Liver (tissue), 9 donors: ENCODE results near the gene ERCC4. TPM values are rescaled to one million over a fixed set of nuclear protein-coding genes. Genes with fewer than 3 reads are reported as not detected.

ENCODE experiments used
- DNase-seq: peaks from one replicate; pipeline ENCODE4 v3.0.0-alpha.2; 2017; ENCODE audit warnings: low spot score
- H3K27ac ChIP-seq, 2 donors: one replicate each; pipeline ENCODE4 v1.7.0; 2013; ENCODE audit warnings: inconsistent platforms in 2 of 2, low read length in 2 of 2, control low read depth in 1 of 2, low read depth in 1 of 2, mild to moderate bottlenecking in 1 of 2
- H3K27me3 ChIP-seq, 4 donors: one replicate each; pipeline versions ENCODE4 v1.6.1 to v1.7.0; 2013; ENCODE audit warnings: low read length in 3 of 4, inconsistent platforms in 1 of 4, mild to moderate bottlenecking in 1 of 4, moderate library complexity in 1 of 4; ENCODE audit not compliant: control insufficient read depth in 4 of 4, insufficient read depth in 4 of 4
- H3K36me3 ChIP-seq, 4 donors: one replicate each; pipeline versions ENCODE4 v1.6.1 to v1.7.0; 2013; ENCODE audit warnings: low read length in 3 of 4, mild to moderate bottlenecking in 3 of 4, low read depth in 1 of 4, moderate library complexity in 1 of 4; ENCODE audit not compliant: control insufficient read depth in 4 of 4, insufficient read depth in 3 of 4
- H3K4me1 ChIP-seq, 4 donors: one replicate each; pipeline versions ENCODE4 v1.6.1 to v1.7.0; 2013; ENCODE audit warnings: low read length in 3 of 4, mild to moderate bottlenecking in 3 of 4, moderate library complexity in 1 of 4; ENCODE audit not compliant: control insufficient read depth in 4 of 4, insufficient read depth in 4 of 4
- H3K4me3 ChIP-seq, 3 donors: one replicate each; pipeline versions ENCODE4 v1.6.1 to v1.7.0; 2013; ENCODE audit warnings: low read length in 3 of 3, control low read depth in 1 of 3, low read depth in 1 of 3, mild to moderate bottlenecking in 1 of 3
- H3K9ac ChIP-seq, 2 donors: one replicate each; pipeline ENCODE4 v1.7.0; 2013; ENCODE audit warnings: low read length in 2 of 2, mild to moderate bottlenecking in 2 of 2, moderate library complexity in 2 of 2, control low read depth in 1 of 2, low read depth in 1 of 2
- H3K9me3 ChIP-seq, 4 donors: one replicate each; pipeline versions ENCODE4 v1.6.1 to v1.7.0; 2013; ENCODE audit warnings: low read length in 3 of 4; ENCODE audit not compliant: control insufficient read depth in 4 of 4
- CTCF ChIP-seq: fragments of 150-350 bp; IDR thresholded peaks from 2 replicates; pipeline ENCODE4 v1.5.1; 2017; ENCODE audit warnings: improper control_type of control experiment, low read depth, low read length; ENCODE audit not compliant: missing input control
- EGR1 ChIP-seq, 2 donors: IDR thresholded peaks; 2 replicates each; pipeline ENCODE4 v1.6.1; 2016 to 2018; ENCODE audit warnings: antibody characterized with exemption in 2 of 2, low read depth in 2 of 2
- FOXA1 ChIP-seq: IDR thresholded peaks from 2 replicates; pipeline ENCODE4 v1.6.1; 2016; ENCODE audit warnings: antibody characterized with exemption
- FOXA2 ChIP-seq: IDR thresholded peaks from 2 replicates; pipeline ENCODE4 v1.6.1; 2016; ENCODE audit warnings: antibody characterized with exemption
- GABPA ChIP-seq, 2 donors: IDR thresholded peaks in 1 of 2; conservative IDR thresholded peaks in 1 of 2; 2 replicates each; pipeline ENCODE4 v1.6.1; 2016; ENCODE audit warnings: antibody characterized with exemption in 2 of 2, mild to moderate bottlenecking in 1 of 2, moderate library complexity in 1 of 2
- HNF4A ChIP-seq, 2 donors: conservative IDR thresholded peaks; 2 replicates each; pipeline ENCODE4 v1.6.1; 2016; ENCODE audit warnings: antibody characterized with exemption in 2 of 2, mild to moderate bottlenecking in 2 of 2
- JUND ChIP-seq, 2 donors: IDR thresholded peaks; 2 replicates each; pipeline ENCODE4 v1.6.1; 2016; ENCODE audit warnings: antibody characterized with exemption in 2 of 2
- MAX ChIP-seq: IDR thresholded peaks from 2 replicates; pipeline ENCODE4 v1.6.1; 2016; ENCODE audit warnings: antibody characterized with exemption
- RAD21 ChIP-seq, 2 donors: IDR thresholded peaks; 2 replicates each; pipeline ENCODE4 v1.6.1; 2016; ENCODE audit warnings: antibody characterized with exemption in 2 of 2, mild to moderate bottlenecking in 2 of 2
- RXRA ChIP-seq, 2 donors: IDR thresholded peaks; 2 replicates each; pipeline ENCODE4 v1.6.1; 2017 to 2018; ENCODE audit warnings: antibody characterized with exemption in 2 of 2, mild to moderate bottlenecking in 1 of 2
- SP1 ChIP-seq: IDR thresholded peaks from 2 replicates; pipeline ENCODE4 v1.6.1; 2018; ENCODE audit warnings: antibody characterized with exemption, mild to moderate bottlenecking
- TAF1 ChIP-seq: conservative IDR thresholded peaks from 2 replicates; pipeline ENCODE4 v1.6.1; 2016; ENCODE audit warnings: antibody characterized with exemption, mild to moderate bottlenecking
- WGBS: extraction: QIAGEN DNeasy Blood & Tissue Kit; methylation state at CpG from one replicate; pipeline ENCODE4 v1.1.7; 2013; 5-methylcytosine and 5-hydroxymethylcytosine counted together
- polyA plus RNA-seq, 2 donors: library from polyadenylated mRNA; stranded (reverse) in 1 of 2; unstranded in 1 of 2; fragments of 200-250 nt in 1 of 2; fragments of >200 nt in 1 of 2; fragmentation: Nextera tagmentation in 1 of 2; extraction: Ambion mirVana in 1 of 2; gene quantifications; one replicate each; pipeline versions ENCODE4 v1.2.1 to v1.2.3, GENCODE V29; 2013 to 2015
- total RNA-seq, 2 donors: library from RNA; depleted of rRNA; stranded (reverse); fragments of >200 nt; gene quantifications; one replicate each; pipeline ENCODE4 v1.2.3, GENCODE V29; 2014
- TF ChIP-seq, protein P1 (sequence below): IDR thresholded peaks from 2 replicates; pipeline ENCODE4 v1.6.1; 2016; ENCODE audit warnings: antibody characterized with exemption
- donor health status: healthy.
- donor health status: healthy.
- donor health status: healthy.
- donor health status: healthy.
- donor health status: healthy.

Gene ERCC4
- total and polyA plus RNA-seq, 4 donors: 1.6 to 11.1 (median 4.9) TPM

- H3K9ac ChIP-seq: no peak overlapping the region
These were observed 79.3 kb downstream of the ERCC4 start for GRCh38 chr16:13999071-13999894.

DNA sequence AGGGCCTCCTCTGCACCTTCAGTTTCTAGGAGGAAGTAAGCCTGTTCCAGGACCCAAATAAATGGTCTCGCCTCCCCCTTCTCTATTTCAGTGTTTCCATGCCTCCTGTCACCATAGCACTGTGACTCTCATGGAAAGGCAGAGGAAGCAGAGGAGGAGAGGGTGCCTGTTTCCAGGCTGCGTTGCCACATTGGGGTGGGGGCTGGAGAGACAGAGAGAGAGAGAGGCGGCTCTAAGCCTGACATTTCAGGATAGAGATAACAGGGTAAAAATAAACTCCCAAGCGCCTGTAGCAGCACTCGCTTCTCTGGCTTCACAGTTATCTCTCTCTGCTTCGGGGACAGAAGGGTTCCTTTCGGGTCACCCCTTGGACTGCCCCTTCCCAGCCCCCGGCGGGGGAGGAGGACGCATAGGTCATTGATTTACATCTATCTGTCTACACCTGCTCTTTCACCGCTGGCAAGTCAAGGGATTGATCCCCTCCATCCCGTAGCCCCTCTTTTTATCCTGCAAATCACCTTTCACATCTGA is 80.0 kb downstream of the ERCC4 start:
- H3K27ac ChIP-seq: no peak overlapping the region
- WGBS: 67% methylated on average over 12 of the region's 12 CpGs
- no peak for DNase-seq

More at GRCh38 chr16:13999071-13999894, 79.3 kb downstream of the ERCC4 start:
- WGBS: 86% methylated on average over 10 of the region's 10 CpGs
- TF ChIP-seq GABPA (IDR thresholded peaks at IDR 0.05 in 1 of 2, conservative IDR thresholded peaks at IDR 0.05 in 1 of 2) (no peak), EGR1 (IDR thresholded peaks at IDR 0.05; ENCODE audit: low read depth in 2 of 2) (no peak), RAD21 (IDR thresholded peaks at IDR 0.05) (no peak), MAX (no peak), TAF1 (no peak)
- Histone ChIP-seq H3K36me3 (no peaks in the 10 kb centered on the region), H3K27ac (no peak overlapping the region), H3K4me3 (no peak overlapping the region), H3K9me3 (no peaks in the 10 kb centered on the region), H3K27me3 (no peaks in the 10 kb centered on the region), H3K4me1 (peaks cover 2 to 35% (median 15%) of the 10 kb centered on the region in 4 donors)
- no peak for DNase-seq

More for the DNA sequence above, 80.0 kb downstream of the ERCC4 start:
- Histone ChIP-seq H3K4me3 (no peak overlapping the region), H3K27me3 (no peaks in the 10 kb centered on the region), H3K36me3 (no peaks in the 10 kb centered on the region), H3K4me1 (peaks cover 2 to 29% (median 9%) of the 10 kb centered on the region in 4 donors), H3K9ac (no peak overlapping the region), H3K9me3 (no peaks in the 10 kb centered on the region)
- TF ChIP-seq, protein P1, sequence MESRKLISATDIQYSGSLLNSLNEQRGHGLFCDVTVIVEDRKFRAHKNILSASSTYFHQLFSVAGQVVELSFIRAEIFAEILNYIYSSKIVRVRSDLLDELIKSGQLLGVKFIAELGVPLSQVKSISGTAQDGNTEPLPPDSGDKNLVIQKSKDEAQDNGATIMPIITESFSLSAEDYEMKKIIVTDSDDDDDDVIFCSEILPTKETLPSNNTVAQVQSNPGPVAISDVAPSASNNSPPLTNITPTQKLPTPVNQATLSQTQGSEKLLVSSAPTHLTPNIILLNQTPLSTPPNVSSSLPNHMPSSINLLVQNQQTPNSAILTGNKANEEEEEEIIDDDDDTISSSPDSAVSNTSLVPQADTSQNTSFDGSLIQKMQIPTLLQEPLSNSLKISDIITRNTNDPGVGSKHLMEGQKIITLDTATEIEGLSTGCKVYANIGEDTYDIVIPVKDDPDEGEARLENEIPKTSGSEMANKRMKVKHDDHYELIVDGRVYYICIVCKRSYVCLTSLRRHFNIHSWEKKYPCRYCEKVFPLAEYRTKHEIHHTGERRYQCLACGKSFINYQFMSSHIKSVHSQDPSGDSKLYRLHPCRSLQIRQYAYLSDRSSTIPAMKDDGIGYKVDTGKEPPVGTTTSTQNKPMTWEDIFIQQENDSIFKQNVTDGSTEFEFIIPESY: no peak
- TF ChIP-seq FOXA1: no peak
- no peak for TF ChIP-seq JUND (IDR thresholded peaks at IDR 0.05)
- no peak for TF ChIP-seq RAD21 (IDR thresholded peaks at IDR 0.05)
- TF ChIP-seq CTCF: no peak
- no peak for TF ChIP-seq SP1
- TF ChIP-seq RXRA (IDR thresholded peaks at IDR 0.05): no peak
- no peak for TF ChIP-seq HNF4A (conservative IDR thresholded peaks at IDR 0.05)
- TF ChIP-seq TAF1: no peak
- TF ChIP-seq FOXA2: no peak
- TF ChIP-seq MAX: no peak
